Body of pancreas (tissue), 4 donors: ENCODE data around the gene KLK2.

Source experiments
- CTCF ChIP-seq, 7 experiments: fragments of 450-650 bp in 4 of 7; fragments of 200-600 bp in 3 of 7; sonication (generic) in 3 of 7; IDR thresholded peaks; one replicate each; pipeline ENCODE4 v1.5.1; 2016 to 2019; ENCODE audit warnings: antibody characterized with exemption in 7 of 7
- POLR2A ChIP-seq, 3 donors: fragments of 450-650 bp; IDR thresholded peaks; one replicate each; pipeline ENCODE4 v1.6.1; 2016; ENCODE audit warnings: antibody characterized with exemption in 3 of 3, mild to moderate bottlenecking in 2 of 3

- TF ChIP-seq CTCF (IDR thresholded peaks at IDR 0.05) (no peak), POLR2A (IDR thresholded peaks at IDR 0.05) (no peak)
Observed at GRCh38 chr19:50897191-50897607, 24.0 kb downstream of the KLK2 start.
